Fibroblast of skin of left biceps (primary cell): ENCODE results near the gene ANKRD39.
"Not testable (repeated sequence)": the region's sequence is repeated elsewhere in the genome, so short reads cannot be mapped to it uniquely, and the experiment has no call there.

Experiments
- DNase-seq, 2 experiments: peaks; one replicate each; pipeline ENCODE4 v3.0.0-alpha.2; 2013; ENCODE audit warnings: low read depth in 2 of 2

Gene ANKRD39

DNA sequence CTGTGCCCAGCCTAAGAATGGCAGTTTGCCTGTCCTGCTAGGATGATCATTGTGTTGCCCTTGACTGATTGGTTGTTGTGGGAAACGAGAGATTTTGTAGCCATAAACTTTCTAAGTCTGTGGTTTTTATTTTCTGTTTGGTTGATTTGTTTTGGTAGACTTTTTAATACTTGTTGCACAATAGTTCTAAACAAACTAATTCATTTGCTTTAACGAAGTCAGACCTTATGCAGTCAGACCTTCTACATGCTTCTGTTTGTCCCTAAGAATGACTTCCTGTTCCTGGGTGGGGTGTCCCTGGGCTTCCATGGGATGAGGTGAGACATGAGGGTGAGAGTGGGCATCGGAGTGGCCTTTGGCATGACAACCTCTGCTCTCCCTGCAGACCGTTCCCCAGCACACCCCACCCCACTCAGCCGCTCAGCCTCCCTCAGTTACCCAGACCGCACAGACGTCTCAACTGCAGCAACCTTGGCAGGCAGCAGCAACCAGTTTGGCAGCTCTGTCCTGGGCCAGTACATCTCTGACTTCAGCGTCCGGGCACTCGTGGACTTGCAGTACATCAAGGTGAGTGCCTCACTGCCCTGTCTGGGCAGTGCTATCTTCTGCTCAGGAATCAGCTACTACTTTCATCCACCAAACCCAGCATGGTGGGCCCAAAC lies 49.5 kb downstream of the ANKRD39 start:
- no peak for DNase-seq

GRCh38 chr2:96807127-96807471 lies 50.7 kb downstream of the ANKRD39 start:
- DNase-seq, result no peak

DNA sequence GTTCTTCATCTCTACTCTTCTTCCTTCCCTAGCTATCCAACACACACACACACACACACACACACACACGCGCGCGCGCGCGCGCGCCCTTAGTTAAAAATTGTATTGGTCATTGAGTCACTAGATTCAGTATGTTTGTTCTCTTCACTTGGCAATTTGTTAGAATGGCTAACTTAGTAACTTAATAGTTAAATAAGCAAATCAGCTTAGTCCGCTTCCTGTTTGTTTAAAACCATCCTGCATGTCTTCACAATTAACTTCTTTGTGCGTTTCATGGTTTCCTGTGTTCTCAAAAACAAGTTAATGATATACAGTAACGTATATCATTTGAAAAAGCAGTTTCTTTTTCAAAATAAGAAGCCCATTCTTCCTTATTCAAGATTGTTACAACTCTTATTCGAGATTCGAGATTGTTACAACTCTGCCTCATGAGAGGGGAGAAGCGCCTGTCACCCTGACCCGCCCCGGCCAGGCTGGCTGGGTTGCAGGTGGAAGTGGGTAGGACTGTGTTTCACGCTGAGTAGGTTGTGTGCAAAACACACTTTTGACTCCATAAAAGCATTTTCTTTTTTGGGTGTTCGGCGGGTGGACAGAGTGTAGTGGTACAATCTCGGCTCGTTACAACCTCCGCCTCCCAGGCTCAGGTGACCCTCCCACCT lies 51.2 kb downstream of the ANKRD39 start:
- no peak for DNase-seq

DNA sequence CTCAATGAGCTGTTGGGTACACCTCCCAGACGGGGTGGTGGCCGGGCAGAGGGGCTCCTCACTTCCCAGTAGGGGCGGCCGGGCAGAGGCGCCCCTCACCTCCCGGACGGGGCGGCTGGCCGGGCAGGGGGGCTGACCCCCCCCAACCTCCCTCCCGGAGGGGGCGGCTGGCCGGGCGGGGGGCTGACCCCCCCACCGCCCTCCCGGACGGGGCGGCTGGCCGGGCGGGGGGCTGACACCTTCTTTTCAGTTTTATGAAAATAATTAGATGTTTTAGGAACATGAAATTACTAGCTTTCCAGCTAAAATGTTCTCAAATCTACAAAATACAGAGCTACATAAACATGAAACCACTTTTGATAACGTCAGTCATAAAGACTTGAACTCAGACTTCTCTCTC lies 51.9 kb downstream of the ANKRD39 start:
- DNase-seq, result not testable (repeated sequence)

DNA sequence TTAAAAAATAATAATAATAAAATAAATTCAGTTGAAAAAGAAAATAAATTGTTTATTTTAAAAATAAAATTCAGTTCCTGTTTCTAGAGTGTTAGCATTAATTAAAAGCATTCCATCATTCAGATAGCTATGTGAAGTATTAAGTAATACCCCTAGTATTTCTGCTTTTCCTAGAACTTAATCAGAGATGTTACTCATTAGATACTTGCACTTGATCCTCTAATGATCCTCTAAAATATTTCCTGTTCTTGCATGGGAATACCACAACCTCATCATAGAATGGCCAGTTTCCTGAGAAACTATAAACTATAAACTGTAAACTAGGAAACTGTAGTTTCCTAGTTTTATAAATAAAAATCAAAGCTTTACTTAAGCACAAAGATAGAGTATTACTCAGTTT lies 52.8 kb downstream of the ANKRD39 start:
- no peak for DNase-seq

- DNase-seq, result no peak
These were observed 55.1 kb downstream of the ANKRD39 start for GRCh38 chr2:96802721-96803120.

GRCh38 chr2:96801786-96802595 lies 55.8 kb downstream of the ANKRD39 start:
- no peak for DNase-seq

DNA sequence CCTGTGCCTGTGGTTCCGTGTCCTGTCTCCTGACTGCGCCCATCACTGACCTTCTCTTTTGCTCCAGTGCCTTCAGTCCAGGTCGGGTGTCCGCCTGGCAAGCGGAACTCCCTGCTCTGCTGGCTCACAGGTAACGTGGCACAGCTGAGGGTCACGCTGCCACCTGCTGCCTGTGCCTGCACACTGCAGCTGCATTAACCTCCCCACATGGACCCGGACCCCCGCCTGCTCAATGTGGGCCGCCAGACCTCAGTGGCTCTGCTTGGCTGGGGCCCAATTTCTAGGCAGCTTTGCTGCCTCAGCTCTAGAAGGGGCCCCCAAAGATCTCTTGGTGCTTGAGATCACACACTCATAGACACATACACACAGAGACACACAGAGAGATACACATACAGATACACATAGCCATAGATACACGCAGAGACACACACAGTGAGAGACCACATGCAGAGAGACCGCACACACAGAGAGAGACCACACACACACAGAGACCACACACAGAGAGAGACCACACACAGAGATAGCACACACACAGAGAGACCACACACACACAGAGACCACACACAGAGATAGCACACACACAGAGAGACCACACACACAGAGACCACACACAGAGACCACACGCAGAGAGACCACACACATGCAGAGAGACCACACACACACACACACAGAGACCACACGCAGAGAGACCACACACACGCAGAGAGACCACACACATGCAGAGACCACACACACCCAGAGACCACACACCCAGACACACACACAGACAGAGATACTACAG lies 56.6 kb downstream of the ANKRD39 start:
- DNase-seq, result no peak

DNA sequence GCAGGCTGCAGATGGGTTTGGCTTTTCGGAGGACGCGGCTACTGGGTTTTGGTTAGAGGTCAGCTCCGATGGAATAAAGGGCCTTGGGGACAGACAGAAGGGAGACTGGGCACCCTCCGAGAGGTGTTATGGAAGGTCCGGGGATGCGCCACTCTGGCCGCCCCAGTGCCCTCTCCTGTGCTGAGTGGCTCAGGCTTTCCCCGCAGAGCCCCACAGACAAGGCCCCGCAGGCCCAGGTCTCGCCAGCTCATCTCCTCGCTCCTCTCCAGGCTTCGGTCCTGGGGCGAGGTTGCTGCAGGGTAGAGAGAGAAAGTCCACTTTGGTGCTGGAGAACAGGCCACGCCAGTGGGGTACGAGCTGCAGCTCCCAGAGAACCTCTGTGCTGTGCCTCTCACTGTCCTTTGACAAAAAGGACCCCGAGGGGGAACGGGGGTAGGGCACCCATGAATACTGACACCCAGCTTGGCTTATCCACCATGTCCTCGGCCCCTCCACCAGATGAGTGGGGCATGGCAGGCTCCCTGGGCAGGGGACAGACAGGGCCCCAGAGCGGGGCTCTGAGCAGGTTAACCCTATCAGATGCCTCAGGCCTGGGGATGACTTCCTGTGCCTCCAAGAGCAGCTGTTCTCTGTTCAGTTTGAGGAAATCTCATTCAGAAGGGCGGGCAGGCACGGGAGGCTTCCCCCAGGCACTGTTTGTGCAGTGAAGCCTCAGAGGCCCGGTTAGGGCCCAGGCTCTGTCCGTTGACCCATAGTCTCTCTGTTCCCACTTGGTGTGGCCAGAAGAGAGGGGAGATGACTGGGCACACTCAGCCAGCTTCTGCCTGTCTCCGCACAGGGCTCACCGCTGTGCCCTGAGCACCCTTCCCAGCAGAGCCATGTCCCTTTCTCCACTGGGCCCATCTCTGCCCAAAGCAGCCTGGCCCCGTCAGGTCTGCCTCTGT lies 57.5 kb downstream of the ANKRD39 start:
- no peak for DNase-seq

- DNase-seq, result no peak
These were observed 58.2 kb downstream of the ANKRD39 start for GRCh38 chr2:96799623-96799935.

GRCh38 chr2:96798733-96799622 lies 58.8 kb downstream of the ANKRD39 start:
- DNase-seq, result no peak
